SKM-1 (cell line): ENCODE results near the gene MLIP.
"Not testable (repeated sequence)": the region's sequence is repeated elsewhere in the genome, so short reads cannot be mapped to it uniquely, and the experiment has no call there.

Source experiments
- DNase-seq: peaks from one replicate; lab custom pipeline; 2025; ENCODE audit not compliant: unreplicated experiment; lab: John Stamatoyannopoulos, UW

The MLIP gene

DNA sequence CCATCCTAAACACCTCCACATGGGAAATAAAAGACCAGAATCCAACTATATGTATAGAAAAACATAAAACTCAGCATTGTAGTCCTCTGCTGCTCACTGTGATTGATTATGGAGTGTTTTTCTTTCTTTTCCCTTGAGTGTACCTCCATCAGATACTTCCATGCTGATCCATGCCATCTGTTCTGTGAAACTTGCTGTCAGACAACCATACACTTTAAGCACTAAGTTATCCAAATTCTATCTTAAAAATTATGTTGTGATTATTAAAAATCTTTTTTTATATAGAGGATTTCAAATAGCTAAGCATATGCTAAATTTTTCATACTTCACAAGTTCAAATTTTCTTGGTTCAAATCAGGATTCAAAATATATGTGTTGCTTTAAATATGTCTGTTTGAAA is 105.1 kb downstream of the MLIP start:
- DNase-seq: no peak

DNA sequence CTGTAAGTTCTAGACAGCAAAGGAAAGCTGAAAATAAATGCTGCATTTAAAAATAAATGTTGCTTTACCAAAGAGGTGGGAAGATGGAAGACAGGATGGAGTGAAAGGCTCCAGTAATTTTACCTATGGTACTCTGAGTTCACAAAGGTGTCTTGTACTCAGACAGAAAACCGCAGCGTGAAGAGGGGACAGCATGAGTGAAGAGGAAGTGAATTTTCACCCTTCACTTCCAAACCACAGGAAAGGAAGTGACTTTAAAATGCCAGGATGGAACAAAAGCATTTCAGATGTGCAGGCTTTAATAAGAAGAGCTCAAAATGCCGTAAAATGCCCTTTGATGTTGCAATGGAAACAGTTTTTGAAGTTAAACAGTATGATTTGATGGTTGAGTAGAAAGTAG is 105.8 kb downstream of the MLIP start:
- peak; percentile 56 for DNase-seq

DNA sequence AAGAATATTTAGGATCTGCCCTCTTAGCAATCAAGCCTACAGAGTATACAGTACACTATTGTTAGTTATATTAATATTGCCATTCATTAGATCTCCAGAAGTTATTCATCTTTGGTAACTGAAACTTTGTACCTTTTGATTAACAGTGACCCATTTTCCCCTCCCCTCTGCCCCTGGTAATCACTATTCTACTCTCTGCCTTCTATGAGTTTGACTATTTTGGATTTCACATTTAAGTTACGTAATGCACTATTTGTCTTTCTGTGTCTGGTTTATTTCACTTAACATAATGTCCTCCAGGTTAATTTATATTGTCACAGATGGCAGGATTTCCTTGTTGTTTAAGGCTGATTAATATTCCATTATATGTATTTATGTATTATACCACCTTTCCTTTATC is 111.0 kb downstream of the MLIP start:
- DNase-seq: no peak

DNA sequence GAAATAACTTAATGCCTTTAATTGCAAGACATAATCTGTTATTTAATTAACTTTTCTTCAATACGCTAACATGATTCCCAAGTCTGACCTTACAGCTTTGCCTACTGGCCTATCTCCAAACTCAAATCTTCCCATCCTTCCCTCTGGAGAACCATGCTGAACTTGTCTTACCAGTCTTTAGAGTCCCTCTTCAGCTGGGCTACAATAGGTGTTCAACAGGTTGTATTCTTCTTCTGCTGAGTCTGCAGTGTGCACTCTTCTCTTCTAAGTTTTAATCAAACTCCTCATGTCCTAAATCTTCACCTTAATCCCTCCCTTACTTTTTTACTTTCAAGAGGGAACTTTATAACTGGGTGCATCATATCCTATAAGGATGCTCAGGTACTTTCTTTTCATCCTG is 121.5 kb downstream of the MLIP start:
- DNase-seq: no peak

DNA sequence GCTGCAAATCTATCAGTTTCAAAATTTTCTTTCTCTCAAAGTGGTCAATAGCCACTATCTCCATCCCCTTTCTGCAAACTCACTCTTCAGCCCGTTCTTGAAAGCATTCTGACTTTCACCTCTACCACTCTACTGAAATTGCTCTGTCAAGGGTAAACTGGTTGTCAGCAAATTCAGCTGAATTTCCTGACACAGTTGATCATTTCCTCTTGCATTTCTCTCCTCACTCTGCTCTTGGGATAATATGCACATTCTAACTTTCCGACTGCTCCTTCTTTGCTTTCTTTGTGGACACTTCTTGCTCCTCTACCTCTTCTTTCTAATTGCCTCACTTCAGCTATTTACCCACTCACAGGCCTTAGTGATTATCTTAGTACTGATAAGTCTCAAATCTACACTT is 123.3 kb downstream of the MLIP start:
- no peak for DNase-seq

DNA sequence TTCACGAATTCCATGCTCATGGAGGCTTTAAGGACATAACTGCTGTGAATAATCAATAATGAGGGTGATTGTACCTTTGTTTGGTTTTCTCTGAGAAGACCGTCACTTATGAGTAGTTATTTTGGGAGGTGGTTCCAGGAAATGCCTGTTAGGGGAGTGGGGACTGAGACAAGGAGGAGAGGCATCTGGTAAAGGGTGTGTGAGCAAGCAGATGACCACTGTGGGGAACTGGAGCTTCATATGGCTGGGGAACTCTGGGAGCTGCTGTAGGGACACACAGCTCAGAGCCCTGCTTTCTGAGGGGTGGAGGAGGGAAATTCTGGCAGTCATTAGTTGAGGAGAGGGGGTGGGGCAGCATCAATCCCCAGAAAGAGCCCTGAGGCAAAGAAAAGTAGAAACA is 125.7 kb downstream of the MLIP start:
- no peak for DNase-seq

DNA sequence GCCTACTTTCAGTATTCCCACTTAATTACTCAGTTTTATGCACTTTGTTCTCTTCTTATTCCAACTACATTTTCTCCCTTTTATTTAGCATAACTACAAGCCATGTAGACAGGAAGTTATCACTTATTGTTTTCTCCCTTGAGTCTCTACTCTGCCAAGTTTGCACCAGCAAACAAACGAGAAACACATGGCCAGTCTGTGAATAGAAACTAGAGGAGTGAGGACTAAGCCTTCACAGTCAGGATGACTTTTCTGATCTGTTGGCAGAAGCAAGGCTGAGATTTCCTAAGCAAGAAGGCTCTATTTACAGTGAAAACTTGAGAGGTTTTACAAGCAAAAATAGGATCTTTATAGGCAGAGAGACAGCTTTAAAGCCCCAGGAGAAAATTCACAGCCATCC is 127.2 kb downstream of the MLIP start:
- DNase-seq: no peak

DNA sequence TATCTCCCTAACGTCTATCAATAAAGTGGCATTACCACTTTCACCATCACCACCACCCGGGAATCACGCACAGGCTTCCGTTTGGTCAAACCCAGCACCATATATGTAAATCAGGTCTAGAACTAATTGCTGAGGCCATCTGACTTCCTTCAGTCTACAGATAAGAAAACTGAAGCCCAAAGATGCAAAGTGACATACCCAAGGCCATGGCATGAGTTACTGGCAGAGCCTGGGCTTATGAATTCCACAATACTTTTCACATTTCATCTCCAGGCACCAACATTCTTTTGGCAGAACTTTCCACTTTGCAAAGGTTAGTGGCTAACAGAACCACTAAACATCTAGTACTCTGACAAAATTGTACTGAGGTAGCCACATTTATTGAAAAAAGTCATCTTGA is 132.5 kb downstream of the MLIP start:
- DNase-seq: no peak

DNA sequence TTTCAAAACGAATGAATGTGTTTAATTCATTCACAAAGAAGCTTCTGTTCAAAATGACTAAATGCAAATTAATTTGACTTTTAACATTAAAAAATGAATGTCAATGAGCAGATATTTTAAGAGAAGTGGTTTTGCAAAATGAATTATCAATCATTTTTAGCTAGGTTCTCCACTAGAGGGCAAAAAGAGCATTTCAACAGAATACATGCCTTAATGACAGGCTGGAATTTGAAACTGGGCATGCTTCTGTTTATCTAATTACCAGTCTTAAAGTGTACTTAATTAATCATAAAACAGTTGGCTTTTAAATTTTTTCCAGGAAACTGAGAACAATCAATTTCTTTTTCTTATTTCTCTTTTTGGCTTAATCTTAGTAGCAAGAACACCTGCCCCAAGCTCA is 133.2 kb downstream of the MLIP start:
- DNase-seq: peak; percentile 15

DNA sequence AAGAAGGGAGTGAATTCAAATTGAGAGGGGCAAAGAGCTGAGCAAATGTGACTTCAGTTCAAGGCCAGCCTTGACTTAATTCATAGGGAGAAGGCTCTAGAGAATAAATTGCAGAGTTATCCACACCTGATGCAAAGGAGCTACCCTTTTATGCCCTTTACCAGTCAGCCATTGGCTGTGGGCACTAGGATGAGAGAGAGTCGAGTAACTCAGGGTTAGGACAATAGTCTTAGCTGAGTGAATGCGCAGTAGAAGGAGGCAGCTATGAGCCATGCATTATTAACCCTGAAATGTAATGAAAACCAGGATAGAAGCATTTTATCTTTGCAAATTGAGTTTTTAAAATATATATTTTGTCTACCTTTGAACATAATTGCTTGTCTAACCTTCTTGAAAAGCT is 134.0 kb downstream of the MLIP start:
- DNase-seq: no peak

DNA sequence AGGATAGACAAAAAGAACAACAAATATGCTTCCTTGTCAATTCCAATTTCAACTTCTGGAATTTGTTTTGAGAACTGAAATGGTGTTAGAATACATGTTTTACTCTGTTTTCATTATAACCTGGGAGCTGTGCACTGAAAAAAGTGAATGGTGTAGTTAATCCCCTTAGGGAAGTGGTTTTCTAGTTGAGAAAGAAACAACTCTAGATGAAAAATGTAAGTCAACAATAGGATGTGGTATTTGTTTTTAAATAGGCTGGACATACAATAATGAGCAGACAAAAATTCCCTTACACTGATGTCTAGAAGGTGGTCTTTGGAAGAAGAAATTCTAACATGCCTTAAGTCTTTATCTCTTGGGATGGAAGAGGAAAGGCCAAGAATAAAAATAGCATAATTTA is 137.1 kb downstream of the MLIP start:
- DNase-seq: no peak

DNA sequence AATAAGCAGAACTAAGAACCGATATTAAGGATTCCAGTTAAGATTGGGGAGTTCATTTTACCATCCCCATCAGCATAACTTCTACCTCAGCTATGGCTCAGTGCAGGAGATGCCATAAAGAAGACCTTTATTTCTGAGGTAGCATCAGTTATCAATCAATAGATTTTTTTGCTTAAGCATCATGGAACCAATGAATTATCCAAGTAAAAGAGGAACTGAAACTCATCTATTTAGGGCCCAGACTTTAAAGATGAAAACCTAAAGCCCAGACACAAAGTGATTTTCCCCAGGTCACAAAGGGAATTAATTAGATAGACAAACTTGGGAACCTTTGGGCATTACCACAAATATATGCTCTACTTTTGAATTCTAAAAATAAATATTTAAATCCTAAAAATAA is 137.8 kb downstream of the MLIP start:
- no peak for DNase-seq

DNA sequence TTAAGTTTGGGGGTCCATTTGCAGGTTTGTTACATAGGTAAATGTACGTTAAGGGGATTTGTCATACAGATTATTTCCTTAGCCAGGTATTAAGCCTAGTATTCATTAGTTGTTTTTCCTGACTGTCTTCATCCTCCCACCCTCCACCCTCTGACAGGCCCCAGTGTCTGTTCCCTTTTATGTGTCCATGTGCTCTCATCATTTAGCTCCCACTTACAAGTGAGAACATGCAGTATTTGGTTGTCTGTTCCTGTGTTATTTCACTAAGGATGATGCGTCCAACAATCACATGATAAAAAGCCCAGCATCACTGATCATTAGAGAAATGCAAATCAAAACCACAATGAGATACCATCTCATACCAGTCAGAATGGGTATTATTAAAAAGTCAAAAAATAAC is 138.6 kb downstream of the MLIP start:
- not testable (repeated sequence) for DNase-seq

DNA sequence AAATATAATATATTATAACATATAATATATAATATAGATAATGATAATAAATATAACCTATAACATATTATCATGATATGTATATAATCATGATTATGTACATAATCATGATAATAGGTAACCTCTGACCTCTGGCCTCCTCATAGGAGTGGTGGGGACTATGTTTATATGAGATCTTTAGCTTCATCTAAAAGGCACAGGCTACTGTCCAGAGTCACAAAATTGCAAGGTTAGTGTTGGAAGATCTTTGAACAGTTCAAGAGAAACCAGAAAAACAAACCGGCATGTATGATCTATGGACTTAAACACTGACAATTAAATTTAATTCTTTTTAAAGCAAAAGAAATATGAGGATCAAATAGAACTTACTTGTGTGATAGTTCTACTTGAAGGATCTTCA is 141.3 kb downstream of the MLIP start:
- DNase-seq: no peak

DNA sequence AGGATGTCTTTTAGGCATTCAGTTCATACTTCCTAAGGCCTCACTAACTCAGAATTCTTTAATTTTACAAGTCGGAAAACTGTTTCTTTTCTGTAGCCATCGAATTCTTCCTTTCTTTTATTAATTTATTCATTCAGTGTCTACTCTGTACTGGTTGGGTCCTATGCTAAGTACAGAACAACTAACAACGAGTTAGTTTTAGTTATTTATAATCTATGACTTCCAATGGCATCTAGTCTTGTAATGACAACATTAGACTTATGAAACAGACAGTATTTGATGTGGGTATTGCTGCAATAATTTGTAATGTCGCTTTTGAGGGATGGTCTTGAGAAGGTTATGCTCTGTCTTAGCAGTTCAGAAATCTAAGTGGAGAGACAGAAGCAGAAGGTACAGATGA is 141.7 kb downstream of the MLIP start:
- DNase-seq: no peak

DNA sequence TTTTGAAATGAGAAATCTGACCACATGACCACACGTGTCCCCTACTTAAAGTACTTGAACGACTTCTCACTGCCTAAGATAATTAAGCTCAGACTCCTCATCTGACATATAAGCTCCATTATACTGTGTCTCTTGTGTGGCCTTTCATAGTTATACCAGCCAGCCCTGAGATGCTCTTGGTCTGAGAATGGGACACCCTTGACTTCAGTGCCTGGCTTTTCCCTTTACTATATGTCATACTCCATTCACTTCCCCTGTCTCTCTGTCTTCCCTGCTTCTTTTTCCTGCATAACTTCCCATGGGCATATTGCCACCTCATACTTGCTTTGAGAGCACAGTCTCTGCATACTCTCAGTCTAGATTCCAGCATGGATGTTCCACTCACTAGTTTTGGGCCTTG is 143.6 kb downstream of the MLIP start:
- no peak for DNase-seq

DNA sequence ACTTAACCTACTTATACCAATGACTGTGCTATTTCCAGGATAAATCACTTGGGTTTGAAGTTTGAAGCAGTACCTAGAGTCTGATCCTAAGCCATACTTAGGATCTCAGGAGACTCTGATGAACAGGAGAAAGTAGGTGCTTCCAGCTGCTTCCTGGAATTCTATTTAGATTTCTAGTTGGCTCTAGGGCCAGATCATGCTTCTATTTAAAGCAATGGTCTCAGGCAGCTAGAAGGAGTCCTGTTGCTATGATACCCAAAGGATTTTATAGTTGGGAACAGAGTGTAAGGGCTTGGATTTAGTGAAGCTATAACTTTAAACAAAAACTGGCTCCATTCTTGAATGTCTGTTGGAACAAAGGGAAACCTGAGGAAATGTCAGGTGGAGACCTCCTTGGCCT is 144.6 kb downstream of the MLIP start:
- DNase-seq: no peak

DNA sequence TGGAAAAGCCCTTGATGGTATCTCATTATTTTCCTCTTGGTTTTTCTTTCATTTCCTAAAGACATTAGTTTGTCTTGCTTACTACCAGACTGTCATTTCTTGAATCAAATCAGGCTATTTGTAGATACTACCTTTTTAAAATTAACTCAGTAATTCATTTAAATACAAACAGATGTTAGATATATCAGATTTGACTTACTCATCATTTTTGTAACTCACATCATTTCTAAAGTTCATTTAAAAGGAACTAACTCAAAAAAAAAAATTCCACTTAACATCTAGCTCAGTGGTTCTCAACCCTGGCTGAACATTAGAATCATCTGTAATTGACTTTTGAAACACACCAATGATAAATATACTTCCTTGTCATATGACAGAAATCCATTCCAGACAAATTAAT is 148.8 kb downstream of the MLIP start:
- no peak for DNase-seq

DNA sequence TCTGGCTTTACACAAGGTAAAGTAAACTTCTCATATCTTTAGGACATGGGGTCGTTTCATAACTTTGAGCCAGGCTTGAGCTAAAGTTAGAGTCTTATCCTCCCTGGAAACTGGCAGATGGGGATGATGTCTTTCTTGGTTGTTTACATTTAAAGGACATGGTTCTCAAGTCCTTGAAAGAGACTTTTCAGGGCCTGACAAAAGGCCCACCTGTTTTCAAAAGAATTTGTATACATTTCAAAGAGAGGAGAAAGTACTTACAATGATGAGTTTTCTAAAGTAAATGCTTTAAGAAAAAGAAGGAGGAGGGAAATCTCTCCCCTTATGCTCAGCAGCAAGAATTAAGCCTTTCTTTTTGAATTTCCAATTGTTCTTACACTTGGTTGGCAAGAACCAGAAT is 151.3 kb downstream of the MLIP start:
- DNase-seq: no peak

DNA sequence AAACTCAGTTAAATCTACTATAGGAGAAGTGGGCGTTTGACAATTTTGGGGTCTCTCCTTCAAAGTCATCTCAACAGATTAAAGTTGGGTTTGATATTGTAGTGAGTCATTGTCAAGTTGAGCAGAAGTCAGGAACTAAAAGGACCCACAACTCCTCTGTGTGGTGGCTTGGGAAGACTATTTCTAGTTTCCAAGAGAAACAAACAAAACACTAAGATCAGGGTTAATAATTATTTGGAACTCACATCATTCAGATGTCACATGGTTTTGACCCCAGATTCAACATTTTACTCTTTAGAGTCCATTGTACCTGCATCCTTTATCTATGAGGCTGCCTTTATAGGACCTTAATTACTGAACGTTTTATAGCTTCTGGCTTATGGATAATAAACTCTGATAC is 151.7 kb downstream of the MLIP start:
- DNase-seq: no peak

DNA sequence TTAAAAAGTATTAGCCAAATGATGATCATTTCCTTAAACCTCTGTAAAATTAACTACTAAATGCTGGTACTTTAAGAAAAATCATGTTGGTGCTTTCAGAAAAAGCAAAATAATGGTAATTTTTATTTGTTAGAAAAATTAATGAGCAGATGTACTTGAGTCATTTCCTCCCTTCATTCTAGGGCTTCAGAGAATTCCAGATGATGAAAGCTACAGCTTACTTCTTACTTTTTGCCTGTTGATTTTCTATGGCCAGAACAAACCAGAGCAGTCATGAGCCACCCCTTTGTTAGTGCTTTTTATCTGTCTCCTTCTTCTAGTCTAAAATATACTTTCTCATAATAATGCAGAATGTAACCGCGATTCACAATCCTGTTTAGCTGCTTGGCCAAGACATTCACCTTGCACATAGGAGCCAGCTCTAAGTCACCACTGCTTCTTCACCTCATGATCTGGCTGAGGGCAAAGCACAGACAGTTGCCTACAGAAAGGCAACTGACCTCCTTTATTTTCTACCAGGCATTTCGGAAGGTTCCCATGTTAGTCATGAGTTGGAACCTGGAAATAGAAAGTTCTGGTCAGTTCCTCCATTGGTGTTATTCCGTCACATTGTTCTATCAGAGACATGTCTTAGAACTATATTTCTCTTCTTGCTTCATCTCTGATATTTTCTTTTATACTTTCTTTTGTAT is 153.5 kb downstream of the MLIP start:
- DNase-seq: no peak

DNA sequence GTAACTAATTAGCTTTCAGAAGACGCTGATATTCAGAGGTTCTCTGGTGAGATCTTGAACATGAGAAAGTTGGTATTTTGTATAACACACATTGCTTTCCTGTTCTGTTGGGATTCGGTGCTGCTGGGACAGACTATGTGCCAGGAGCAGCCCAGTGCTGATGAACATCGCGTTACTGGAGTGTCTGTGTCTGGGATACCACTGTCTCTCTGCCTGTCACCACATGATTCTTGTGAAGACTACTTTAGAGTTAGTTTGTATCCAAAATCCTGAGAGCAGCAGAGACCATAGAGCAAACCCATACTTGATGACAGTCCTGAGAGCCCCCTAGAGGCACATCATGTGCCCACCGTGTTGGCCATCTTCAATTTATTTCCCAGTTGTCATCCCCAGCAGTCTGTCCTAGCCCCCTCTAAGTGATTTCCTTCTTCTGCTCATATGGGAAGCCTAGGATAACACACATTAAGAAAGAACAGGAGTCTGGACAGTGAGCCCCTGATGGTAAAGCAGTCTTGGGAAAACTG is 155.2 kb downstream of the MLIP start:
- no peak for DNase-seq

DNA sequence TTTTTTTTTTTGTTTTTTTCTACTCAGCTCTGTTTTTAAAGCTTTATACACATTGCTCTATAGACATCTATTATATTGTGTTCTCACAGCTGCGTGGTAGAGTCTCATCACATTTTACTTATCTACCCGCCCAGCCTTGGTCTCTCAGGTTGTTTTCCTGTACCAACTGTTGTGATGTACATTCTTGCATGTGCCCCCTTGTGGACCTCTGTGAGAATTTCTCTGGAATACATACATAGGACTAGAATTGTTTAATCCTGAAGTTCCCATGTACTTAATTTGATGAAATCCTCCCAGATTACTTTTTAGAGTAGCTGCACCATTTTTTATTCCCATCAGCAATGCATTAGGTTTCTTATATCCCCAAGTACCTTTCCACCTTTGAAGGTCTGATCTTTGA is 156.6 kb downstream of the MLIP start:
- peak; percentile 17 for DNase-seq
